ENCODE results near the gene TPM4. TPM values are rescaled to one million over a fixed set of nuclear protein-coding genes. Genes with fewer than 3 reads are reported as not detected.
"Not testable (repeated sequence)": the region's sequence is repeated elsewhere in the genome, so short reads cannot be mapped to it uniquely, and the experiment has no call there.

The TPM4 gene
- total RNA-seq, 1 experiment from 2014 or later, result 1,104 TPM

GRCh38 chr19:16100524-16100923 is 24.2 kb downstream of the TPM4 start:
- no peaks in the 10 kb centered on the region for H3K27me3 ChIP-seq
- H3K36me3 ChIP-seq, result peaks cover 82% of the 10 kb centered on the region
- no peak overlapping the region for H3K4me3 ChIP-seq
- H3K9me3 ChIP-seq, result no peaks in the 10 kb centered on the region
- DNase-seq, result no peak

GRCh38 chr19:16104722-16105121 is 28.4 kb downstream of the TPM4 start:
- peaks cover 40% of the 10 kb centered on the region for H3K36me3 ChIP-seq
- DNase-seq, result no peak
- no peak overlapping the region for H3K4me3 ChIP-seq
- H3K9me3 ChIP-seq, result no peaks in the 10 kb centered on the region
- no peaks in the 10 kb centered on the region for H3K27me3 ChIP-seq

DNA sequence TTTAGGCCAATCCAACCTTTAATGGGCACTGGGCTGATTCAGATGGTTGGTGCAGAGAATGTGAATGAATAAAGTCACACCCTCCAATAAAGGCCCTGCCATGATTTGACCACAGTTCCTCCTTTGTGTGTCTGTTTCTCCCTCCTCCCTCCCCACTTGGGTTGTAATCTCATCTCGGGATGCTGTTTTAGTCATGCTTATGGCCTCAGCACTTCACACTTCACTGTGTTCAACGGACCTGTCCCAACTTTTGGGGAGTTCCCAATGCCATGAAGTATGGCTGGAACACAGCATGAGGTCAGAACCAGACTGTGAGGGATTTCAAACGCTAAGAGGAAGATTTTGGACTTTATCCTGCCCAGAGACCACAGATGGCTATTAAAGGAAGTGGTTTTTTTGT is 29.8 kb downstream of the TPM4 start:
- Histone ChIP-seq H3K27me3 (no peaks in the 10 kb centered on the region), H3K36me3 (peaks cover 26% of the 10 kb centered on the region), H3K9me3 (no peaks in the 10 kb centered on the region), H3K4me3 (no peak overlapping the region)
- peak; percentile 34 for DNase-seq

- Histone ChIP-seq H3K9me3 (no peaks in the 10 kb centered on the region), H3K27me3 (no peaks in the 10 kb centered on the region), H3K4me3 (peak within 1 kb of the TSS; percentile 95), H3K36me3 (peaks cover 34% of the 10 kb centered on the region)
- peak; percentile 100 for DNase-seq
Observed at GRCh38 chr19:16111160-16111908, 35.0 kb downstream of the TPM4 start, which contains the start of gene RAB8A. RAB8A (plus strand) TSS chr19:16111889; CDS start chr19:16111902, 13 bp downstream.

DNA sequence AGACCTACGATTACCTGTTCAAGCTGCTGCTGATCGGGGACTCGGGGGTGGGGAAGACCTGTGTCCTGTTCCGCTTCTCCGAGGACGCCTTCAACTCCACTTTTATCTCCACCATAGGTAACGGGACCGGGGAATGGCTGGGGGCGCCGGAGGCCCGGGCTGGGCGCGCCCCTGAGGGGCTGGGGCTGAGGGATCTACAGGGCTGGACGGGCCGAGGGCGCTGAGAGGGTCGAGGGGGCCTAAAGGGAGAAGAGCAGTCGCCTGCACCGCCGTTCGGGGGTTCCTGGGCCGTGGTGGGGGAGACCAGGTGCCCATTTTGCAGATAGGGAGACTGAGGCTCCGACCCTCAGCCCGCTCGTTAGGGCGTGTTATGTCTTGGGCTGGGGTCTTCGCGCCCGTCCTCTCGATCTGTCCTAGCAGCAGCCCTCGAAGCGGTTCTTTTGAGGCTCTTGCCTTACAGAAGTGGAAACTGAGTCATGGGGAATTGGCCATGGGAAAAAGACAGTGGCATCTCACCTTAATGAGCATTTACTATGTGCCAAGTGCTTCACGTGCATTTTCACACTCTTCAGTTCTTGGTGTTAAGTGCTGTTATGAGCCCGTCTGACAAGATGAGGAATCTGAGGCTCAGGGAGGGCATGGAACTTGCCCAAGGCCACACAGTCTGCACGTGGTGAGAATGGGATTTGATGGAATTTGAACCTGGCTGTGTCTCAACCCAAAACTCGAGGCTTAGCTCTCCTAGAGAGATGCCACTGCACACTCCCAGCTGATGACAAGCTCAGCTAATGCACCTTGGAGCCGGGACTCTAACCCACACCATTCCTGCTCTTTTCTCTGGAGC is 35.8 kb downstream of the TPM4 start:
- no peak for DNase-seq
- Histone ChIP-seq H3K4me3 (peak overlapping the region; percentile 95), H3K9me3 (no peaks in the 10 kb centered on the region), H3K36me3 (peaks cover 36% of the 10 kb centered on the region), H3K27me3 (no peaks in the 10 kb centered on the region)

GRCh38 chr19:16112778-16113177 is 36.5 kb downstream of the TPM4 start:
- H3K9me3 ChIP-seq, result no peaks in the 10 kb centered on the region
- peak overlapping the region; percentile 95 for H3K4me3 ChIP-seq
- no peak for DNase-seq
- no peaks in the 10 kb centered on the region for H3K27me3 ChIP-seq
- H3K36me3 ChIP-seq, result peaks cover 41% of the 10 kb centered on the region

DNA sequence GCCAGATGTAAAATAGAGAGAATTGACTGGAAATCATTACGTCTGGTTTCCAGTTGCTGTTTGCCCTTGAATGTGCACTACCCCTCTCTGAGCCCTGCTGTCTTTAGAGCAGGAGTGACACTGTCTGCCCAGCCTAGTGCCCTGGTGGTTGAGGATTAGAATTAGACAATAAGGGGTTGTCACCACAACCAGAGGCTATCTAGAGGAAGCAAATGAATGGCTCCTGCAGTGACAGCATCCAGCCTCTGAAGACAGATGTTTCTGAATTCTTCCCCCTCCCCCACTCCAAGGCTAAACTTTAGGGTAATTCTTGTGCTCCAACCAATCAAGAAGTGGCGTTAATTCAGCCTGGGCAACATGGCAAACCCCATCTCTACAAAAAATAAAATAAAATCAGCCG is 37.4 kb downstream of the TPM4 start:
- peaks cover 50% of the 10 kb centered on the region for H3K36me3 ChIP-seq
- no peaks in the 10 kb centered on the region for H3K27me3 ChIP-seq
- H3K9me3 ChIP-seq, result no peaks in the 10 kb centered on the region
- no peak for DNase-seq
- no peak overlapping the region for H3K4me3 ChIP-seq

- Histone ChIP-seq H3K4me3 (no peak overlapping the region), H3K9me3 (no peaks in the 10 kb centered on the region), H3K36me3 (peaks cover 68% of the 10 kb centered on the region), H3K27me3 (no peaks in the 10 kb centered on the region)
- no peak for DNase-seq
Observed at GRCh38 chr19:16115301-16116039, 39.2 kb downstream of the TPM4 start.

GRCh38 chr19:16116067-16116466 is 39.8 kb downstream of the TPM4 start:
- DNase-seq, result no peak
- Histone ChIP-seq H3K27me3 (no peaks in the 10 kb centered on the region), H3K9me3 (no peaks in the 10 kb centered on the region), H3K36me3 (peaks cover 74% of the 10 kb centered on the region), H3K4me3 (no peak overlapping the region)

- DNase-seq, result no peak
- H3K36me3 ChIP-seq, result peaks cover 86% of the 10 kb centered on the region
Observed at GRCh38 chr19:16117594-16118033, 41.3 kb downstream of the TPM4 start.

GRCh38 chr19:16118489-16119033 is 42.3 kb downstream of the TPM4 start:
- H3K9me3 ChIP-seq, result no peaks in the 10 kb centered on the region
- H3K4me3 ChIP-seq, result no peak overlapping the region
- no peak for DNase-seq
- peaks cover 86% of the 10 kb centered on the region for H3K36me3 ChIP-seq
- no peaks in the 10 kb centered on the region for H3K27me3 ChIP-seq

More at GRCh38 chr19:16117594-16118033, 41.3 kb downstream of the TPM4 start:
- Histone ChIP-seq H3K4me3 (no peak overlapping the region), H3K27me3 (no peaks in the 10 kb centered on the region), H3K9me3 (no peaks in the 10 kb centered on the region)

GRCh38 chr19:16119075-16119857 is 43.0 kb downstream of the TPM4 start:
- peaks cover 88% of the 10 kb centered on the region for H3K36me3 ChIP-seq
- DNase-seq, H3K27me3 ChIP-seq, H3K4me3 ChIP-seq, H3K9me3 ChIP-seq: not testable (repeated sequence)

DNA sequence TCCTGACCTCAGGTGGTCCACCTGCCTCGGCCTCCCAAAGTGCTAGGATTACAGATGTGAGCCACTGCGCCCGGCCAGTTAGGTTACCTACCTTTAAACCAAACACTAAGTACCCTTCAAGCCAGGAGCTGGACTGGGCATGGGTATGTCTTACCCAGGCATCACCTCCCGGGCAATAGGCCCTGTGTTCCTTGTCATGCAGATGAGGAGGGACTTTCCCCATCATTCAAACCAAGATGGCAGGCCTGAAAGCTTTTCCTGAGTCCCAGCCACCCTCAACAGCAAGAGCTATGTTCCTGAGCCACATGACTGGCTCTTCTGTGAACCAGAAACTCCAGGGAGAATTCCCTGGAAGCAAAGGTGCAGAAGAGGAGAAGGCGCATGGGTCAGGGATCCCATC is 44.8 kb downstream of the TPM4 start:
- Histone ChIP-seq H3K36me3 (peaks cover 92% of the 10 kb centered on the region), H3K9me3 (no peaks in the 10 kb centered on the region), H3K4me3 (no peak overlapping the region), H3K27me3 (no peaks in the 10 kb centered on the region)
- no peak for DNase-seq

- DNase-seq, result no peak
- Histone ChIP-seq H3K4me3 (no peak overlapping the region), H3K36me3 (peaks cover 97% of the 10 kb centered on the region), H3K9me3 (no peaks in the 10 kb centered on the region), H3K27me3 (no peaks in the 10 kb centered on the region)
Observed at GRCh38 chr19:16121967-16122366, 45.7 kb downstream of the TPM4 start.

- H3K27me3 ChIP-seq, result no peaks in the 10 kb centered on the region; the same call in 1 of the 2 replicates
- no peaks in the 10 kb centered on the region for H3K9me3 ChIP-seq
- H3K36me3 ChIP-seq, result peaks cover 100% of the 10 kb centered on the region
- DNase-seq, result no peak
- no peak overlapping the region for H3K4me3 ChIP-seq
Observed at GRCh38 chr19:16124953-16125352, 48.7 kb downstream of the TPM4 start.

All from MG63 (cell line).